Hepatocyte (in vitro differentiated cells): Measurements from ENCODE around the gene CREB5. TPM values are rescaled to one million over a fixed set of nuclear protein-coding genes. Genes with fewer than 3 reads are reported as not detected.
A peak's percentile ranks its signal among the peaks of the same experiment; 100 is the strongest.

Experiments
- DNase-seq: peaks from one replicate; pipeline ENCODE4 v3.0.0-alpha.2; 2016; ENCODE audit warnings: low spot score
- H2AFZ ChIP-seq: fragments of 200-600 bp; sonication (generic); 2 replicates; pipeline ENCODE4 v1.6.0; 2016; ENCODE audit warnings: antibody characterized with exemption, mild to moderate bottlenecking
- H3K27ac ChIP-seq: fragments of 200-600 bp; sonication (generic); 2 replicates; pipeline ENCODE4 v1.5.1; 2016; ENCODE audit warnings: mild to moderate bottlenecking
- H3K27me3 ChIP-seq: fragments of 200-600 bp; sonication (generic); 2 replicates; pipeline ENCODE4 v1.6.1; 2016
- H3K36me3 ChIP-seq: fragments of 200-600 bp; sonication (generic); replicated peaks from 2 replicates; pipeline ENCODE4 v1.5.1; 2016; ENCODE audit warnings: low read depth; ENCODE audit not compliant: insufficient read depth
- H3K4me1 ChIP-seq: fragments of 200-600 bp; sonication (generic); 2 replicates; pipeline ENCODE4 v1.5.1; 2016; ENCODE audit warnings: mild to moderate bottlenecking, moderate library complexity; ENCODE audit not compliant: insufficient read depth
- H3K4me2 ChIP-seq: fragments of 200-600 bp; sonication (generic); 2 replicates; pipeline ENCODE4 v1.6.0; 2016
- H3K4me3 ChIP-seq: fragments of 200-600 bp; sonication (generic); 2 replicates; pipeline ENCODE4 v1.5.1; 2016; ENCODE audit warnings: mild to moderate bottlenecking
- H3K79me2 ChIP-seq: fragments of 200-600 bp; sonication (generic); 2 replicates; pipeline ENCODE4 v1.6.0; 2017; ENCODE audit warnings: mild to moderate bottlenecking
- H3K9me2 ChIP-seq: fragments of 200-600 bp; sonication (generic); replicated peaks from 2 replicates; pipeline ENCODE4 v1.6.0; 2017; ENCODE audit warnings: mild to moderate bottlenecking; ENCODE audit not compliant: insufficient read depth
- H3K9me3 ChIP-seq: fragments of 200-600 bp; sonication (generic); 2 replicates; pipeline ENCODE4 v1.5.1; 2016; ENCODE audit warnings: low read depth, mild to moderate bottlenecking
- H4K20me1 ChIP-seq: fragments of 200-600 bp; sonication (generic); 2 replicates; pipeline ENCODE4 v1.6.0; 2016; ENCODE audit warnings: mild to moderate bottlenecking; ENCODE audit not compliant: insufficient read depth, poor library complexity, severe bottlenecking
- EZH2 ChIP-seq: fragments of 200-600 bp; sonication (generic); IDR thresholded peaks from 2 replicates; pipeline ENCODE4 v1.6.1; 2016; ENCODE audit warnings: antibody characterized with exemption, mild to moderate bottlenecking, borderline replicate concordance
- EZH2phosphoT487 ChIP-seq: fragments of 200-600 bp; sonication (generic); IDR thresholded peaks from one replicate; pipeline ENCODE4 v1.6.1; 2018; ENCODE audit warnings: antibody characterized with exemption, mild to moderate bottlenecking, low read depth, moderate library complexity; ENCODE audit not compliant: unreplicated experiment, severe bottlenecking
- WGBS: methylation state at CpG from one replicate; pipeline ENCODE4 v1.1.6; 2016; ENCODE audit warnings: low lambda C conversion rate; ENCODE audit errors: missing lambda C conversion rate; 5-methylcytosine and 5-hydroxymethylcytosine counted together
- polyA plus RNA-seq: library from polyadenylated mRNA; unstranded; fragments of >200 nt; fragmentation: Nextera tagmentation; extraction: Ambion mirVana; gene quantifications from 2 replicates; pipeline ENCODE4 v1.2.1, GENCODE V29; 2016
- total RNA-seq: library from RNA; depleted of rRNA; stranded (reverse); fragments of >200 nt; gene quantifications from 2 replicates; pipeline ENCODE4 v1.2.3, GENCODE V29; 2014
- TF ChIP-seq, protein P1 (sequence below): fragments of 200-600 bp; sonication (generic); IDR thresholded peaks from 2 replicates; pipeline ENCODE4 v1.5.1; 2016; ENCODE audit warnings: antibody characterized with exemption, mild to moderate bottlenecking; ENCODE audit not compliant: poor library complexity

The CREB5 gene
- total and polyA plus RNA-seq, 2 experiments from 2014 or later: 14.0 to 27.9 TPM

- WGBS: 92% methylated on average over 3 of the region's 3 CpGs
- Histone ChIP-seq H3K4me1 (peaks cover 15% of the 10 kb centered on the region), H4K20me1 (no peaks in the 10 kb centered on the region), H3K4me3 (no peak overlapping the region), H3K79me2 (no peaks in the 10 kb centered on the region), H2AFZ (no peak overlapping the region), H3K36me3 (no peaks in the 10 kb centered on the region), H3K27me3 (no peaks in the 10 kb centered on the region), H3K9me3 (no peaks in the 10 kb centered on the region), H3K4me2 (no peak overlapping the region), H3K9me2 (no peaks in the 10 kb centered on the region), H3K27ac (no peak overlapping the region)
- TF ChIP-seq EZH2phosphoT487: no peak
- TF ChIP-seq, protein P1, sequence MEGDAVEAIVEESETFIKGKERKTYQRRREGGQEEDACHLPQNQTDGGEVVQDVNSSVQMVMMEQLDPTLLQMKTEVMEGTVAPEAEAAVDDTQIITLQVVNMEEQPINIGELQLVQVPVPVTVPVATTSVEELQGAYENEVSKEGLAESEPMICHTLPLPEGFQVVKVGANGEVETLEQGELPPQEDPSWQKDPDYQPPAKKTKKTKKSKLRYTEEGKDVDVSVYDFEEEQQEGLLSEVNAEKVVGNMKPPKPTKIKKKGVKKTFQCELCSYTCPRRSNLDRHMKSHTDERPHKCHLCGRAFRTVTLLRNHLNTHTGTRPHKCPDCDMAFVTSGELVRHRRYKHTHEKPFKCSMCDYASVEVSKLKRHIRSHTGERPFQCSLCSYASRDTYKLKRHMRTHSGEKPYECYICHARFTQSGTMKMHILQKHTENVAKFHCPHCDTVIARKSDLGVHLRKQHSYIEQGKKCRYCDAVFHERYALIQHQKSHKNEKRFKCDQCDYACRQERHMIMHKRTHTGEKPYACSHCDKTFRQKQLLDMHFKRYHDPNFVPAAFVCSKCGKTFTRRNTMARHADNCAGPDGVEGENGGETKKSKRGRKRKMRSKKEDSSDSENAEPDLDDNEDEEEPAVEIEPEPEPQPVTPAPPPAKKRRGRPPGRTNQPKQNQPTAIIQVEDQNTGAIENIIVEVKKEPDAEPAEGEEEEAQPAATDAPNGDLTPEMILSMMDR: no peak
- no peak for TF ChIP-seq EZH2
- no peak for DNase-seq
Observed at GRCh38 chr7:28477041-28477442, 64.7 kb downstream of the CREB5 start.

DNA sequence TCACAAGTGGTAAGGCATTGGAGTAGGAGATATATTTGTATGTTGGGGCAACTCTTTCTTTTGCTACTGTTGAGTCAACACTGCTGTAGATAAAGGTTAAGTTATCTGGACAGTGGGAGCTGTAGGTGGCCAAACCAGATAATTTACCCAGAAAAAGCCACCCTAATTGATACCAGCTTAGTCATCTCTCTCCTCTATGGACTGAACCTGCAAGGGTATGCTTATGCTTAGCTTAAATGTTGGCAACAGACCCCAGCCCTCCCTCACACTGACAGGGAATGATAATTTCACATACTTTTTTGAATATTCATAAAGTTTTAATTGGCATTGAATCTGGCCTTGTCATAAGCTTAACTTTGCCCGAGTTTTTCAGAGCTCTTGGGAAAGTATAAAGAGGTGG, 66.3 kb downstream of the CREB5 start:
- Histone ChIP-seq H3K9me2 (no peaks in the 10 kb centered on the region), H3K36me3 (no peaks in the 10 kb centered on the region), H3K27ac (no peak overlapping the region), H4K20me1 (no peaks in the 10 kb centered on the region), H3K4me2 (no peak overlapping the region), H3K4me3 (no peak overlapping the region), H3K4me1 (peaks cover 19% of the 10 kb centered on the region), H3K9me3 (no peaks in the 10 kb centered on the region), H2AFZ (no peak overlapping the region), H3K79me2 (no peaks in the 10 kb centered on the region), H3K27me3 (no peaks in the 10 kb centered on the region)
- 70% methylated on average over 1 of the region's 1 CpG for WGBS
- TF ChIP-seq, protein P1: no peak
- TF ChIP-seq EZH2phosphoT487: no peak
- no peak for TF ChIP-seq EZH2
- DNase-seq: no peak

- H3K27ac ChIP-seq: no peak overlapping the region
- TF ChIP-seq, protein P1: no peak
- TF ChIP-seq EZH2 (no peak), EZH2phosphoT487 (no peak)
- no peaks in the 10 kb centered on the region for H3K27me3 ChIP-seq
- no peak overlapping the region for H3K4me2 ChIP-seq
- no peaks in the 10 kb centered on the region for H3K9me3 ChIP-seq
- peaks cover 19% of the 10 kb centered on the region for H3K4me1 ChIP-seq
- H3K79me2 ChIP-seq: no peaks in the 10 kb centered on the region
- H4K20me1 ChIP-seq: no peaks in the 10 kb centered on the region
- 93% methylated on average over 6 of the region's 6 CpGs for WGBS
- no peaks in the 10 kb centered on the region for H3K36me3 ChIP-seq
- no peak overlapping the region for H3K4me3 ChIP-seq
- H2AFZ ChIP-seq: no peak overlapping the region
- no peaks in the 10 kb centered on the region for H3K9me2 ChIP-seq
- no peak for DNase-seq
Observed at GRCh38 chr7:28479507-28479947, 67.2 kb downstream of the CREB5 start.

DNA sequence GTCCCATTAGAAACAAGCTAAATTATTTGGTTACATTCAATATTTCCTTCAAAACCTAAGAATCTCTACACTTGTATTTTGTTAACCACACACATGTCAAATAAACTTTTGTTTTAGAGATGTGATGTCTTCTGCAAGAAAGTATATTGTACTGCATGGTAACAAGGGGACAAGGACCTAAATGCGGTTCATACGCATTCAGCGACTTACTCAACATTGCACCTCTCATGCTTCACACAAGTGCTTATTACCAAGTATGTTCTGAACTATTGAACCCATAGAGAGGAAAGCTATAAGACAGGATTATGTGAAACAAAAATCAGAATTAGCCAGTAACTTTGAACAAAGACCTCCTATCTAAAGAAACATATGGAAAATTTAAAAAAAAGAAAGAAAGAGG, 68.3 kb downstream of the CREB5 start:
- H3K4me3 ChIP-seq: no peak overlapping the region
- TF ChIP-seq, protein P1: no peak
- TF ChIP-seq EZH2 (no peak), EZH2phosphoT487 (no peak)
- no peaks in the 10 kb centered on the region for H4K20me1 ChIP-seq
- H3K9me3 ChIP-seq: no peaks in the 10 kb centered on the region
- H3K9me2 ChIP-seq: no peaks in the 10 kb centered on the region
- no peak overlapping the region for H2AFZ ChIP-seq
- WGBS: 67% methylated on average over 3 of the region's 3 CpGs
- H3K79me2 ChIP-seq: no peaks in the 10 kb centered on the region
- H3K27ac ChIP-seq: peak overlapping the region; percentile 77
- no peaks in the 10 kb centered on the region for H3K27me3 ChIP-seq
- H3K4me2 ChIP-seq: peak overlapping the region; percentile 36
- H3K36me3 ChIP-seq: no peaks in the 10 kb centered on the region
- DNase-seq: no peak
- H3K4me1 ChIP-seq: peaks cover 19% of the 10 kb centered on the region
